Fibroblast of skin of left biceps (primary cell): ENCODE results near the gene TBL3.
"Not testable (repeated sequence)": the region's sequence is repeated elsewhere in the genome, so short reads cannot be mapped to it uniquely, and the experiment has no call there.

ENCODE experiments used
- DNase-seq, 2 experiments: peaks; one replicate each; pipeline ENCODE4 v3.0.0-alpha.2; 2013; ENCODE audit warnings: low read depth in 2 of 2

Gene TBL3

GRCh38 chr16:1971796-1972489 is at the start of gene TBL3:
Gene TBL3, plus strand, starts transcription at chr16:1972053. Its CDS starts 112 bp downstream, at chr16:1972165.
- DNase-seq = peak; percentile 84 to 85

GRCh38 chr16:1922357-1922756 is 49.5 kb upstream of the TBL3 start:
- DNase-seq = no peak

- peak in 1 of 2 experiments; percentile 5 for DNase-seq
These were observed 48.4 kb upstream of the TBL3 start for GRCh38 chr16:1923299-1924034.

GRCh38 chr16:1924095-1924494 is 47.8 kb upstream of the TBL3 start:
- DNase-seq = no peak

DNA sequence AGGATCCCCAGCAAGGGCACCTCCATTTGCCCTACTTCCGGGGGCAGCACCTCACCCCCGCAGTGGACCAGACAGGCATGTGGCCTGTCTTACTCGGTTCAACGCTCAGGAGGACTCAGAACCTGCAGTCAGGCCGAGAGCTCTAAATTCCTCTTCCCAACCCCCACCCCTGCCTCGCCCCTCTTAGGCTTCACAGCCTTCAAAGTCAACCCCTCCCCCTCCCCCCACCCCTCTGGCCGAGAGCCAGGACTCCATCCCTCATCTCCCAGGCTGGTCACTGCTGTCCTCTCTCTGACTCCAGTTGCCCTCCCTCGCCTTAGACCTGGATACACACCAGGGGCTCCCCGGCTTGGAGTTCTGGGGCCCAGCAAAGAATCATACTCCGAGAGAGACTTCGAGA is 45.6 kb upstream of the TBL3 start:
- no peak for DNase-seq

- DNase-seq = peak in 1 of 2 experiments; percentile 6
These were observed 42.7 kb upstream of the TBL3 start for GRCh38 chr16:1929105-1929504.

- DNase-seq = peak; percentile 51 to 53
These were observed 42.1 kb upstream of the TBL3 start for GRCh38 chr16:1929578-1930337.

DNA sequence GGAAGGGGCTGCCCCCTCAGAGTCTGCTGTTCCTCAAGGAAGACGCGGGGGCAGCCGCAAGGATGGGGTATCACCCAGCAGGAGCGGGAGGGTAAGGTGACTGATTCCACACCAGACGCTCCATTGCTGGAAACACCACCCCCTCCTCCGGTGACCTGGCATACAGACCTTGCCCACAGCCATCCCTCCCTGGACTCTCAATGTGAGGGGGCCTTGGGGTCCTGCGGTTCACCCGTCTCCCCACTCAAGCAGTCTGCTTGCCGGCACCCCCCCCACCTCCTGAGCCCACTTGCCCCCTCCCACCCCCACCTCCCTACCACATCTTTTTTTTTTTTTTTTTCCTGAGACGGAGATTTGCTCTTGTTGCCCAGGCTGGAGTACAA is 41.5 kb upstream of the TBL3 start:
- no peak for DNase-seq

DNA sequence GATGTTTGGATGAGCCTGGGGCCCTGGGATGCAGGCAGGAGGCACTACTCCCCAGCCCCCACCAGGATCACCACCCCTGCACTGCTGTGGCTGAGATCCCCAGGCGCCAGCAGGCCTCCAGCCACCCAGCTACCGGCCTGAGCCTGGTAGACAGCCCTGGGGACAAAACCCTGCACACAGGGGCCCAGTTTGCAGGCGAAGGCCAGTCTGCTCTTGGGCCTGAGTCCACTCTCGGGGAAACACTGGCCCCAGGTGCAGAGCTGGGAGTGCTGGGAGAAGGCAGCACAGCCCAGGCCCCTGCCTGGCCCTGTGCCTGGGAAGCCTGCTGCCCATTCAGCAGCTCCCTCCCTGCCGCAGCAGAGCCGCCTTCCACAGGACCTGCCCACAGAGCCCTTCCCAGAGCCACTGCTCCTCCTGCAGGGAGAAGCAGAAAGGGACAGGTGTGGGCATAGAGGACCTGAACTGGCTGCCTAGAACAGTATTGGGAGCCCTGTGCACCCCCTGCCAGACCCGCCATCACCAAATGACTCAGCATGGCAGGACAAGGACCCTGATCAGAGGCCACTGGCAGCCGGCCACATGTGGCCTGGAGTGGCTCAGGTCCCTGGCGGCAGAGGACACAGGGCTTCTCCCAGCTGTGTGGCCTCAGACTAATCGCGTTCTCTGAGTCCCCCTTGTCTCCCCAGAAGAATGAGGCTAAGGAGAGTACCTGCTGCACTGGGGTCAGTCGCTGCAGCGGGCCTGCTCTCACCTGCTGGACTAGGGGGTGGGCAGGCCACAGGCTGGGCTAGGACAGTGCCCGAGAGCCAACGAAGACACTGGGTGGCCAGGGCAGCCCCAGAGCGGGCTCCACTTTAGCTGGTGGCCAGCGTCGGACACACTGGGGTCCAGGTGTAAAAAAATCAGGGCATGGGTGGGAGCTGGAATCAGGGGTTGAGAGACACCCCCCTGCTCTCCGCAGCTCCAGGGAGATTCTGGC is 39.5 kb upstream of the TBL3 start:
- no peak for DNase-seq

DNA sequence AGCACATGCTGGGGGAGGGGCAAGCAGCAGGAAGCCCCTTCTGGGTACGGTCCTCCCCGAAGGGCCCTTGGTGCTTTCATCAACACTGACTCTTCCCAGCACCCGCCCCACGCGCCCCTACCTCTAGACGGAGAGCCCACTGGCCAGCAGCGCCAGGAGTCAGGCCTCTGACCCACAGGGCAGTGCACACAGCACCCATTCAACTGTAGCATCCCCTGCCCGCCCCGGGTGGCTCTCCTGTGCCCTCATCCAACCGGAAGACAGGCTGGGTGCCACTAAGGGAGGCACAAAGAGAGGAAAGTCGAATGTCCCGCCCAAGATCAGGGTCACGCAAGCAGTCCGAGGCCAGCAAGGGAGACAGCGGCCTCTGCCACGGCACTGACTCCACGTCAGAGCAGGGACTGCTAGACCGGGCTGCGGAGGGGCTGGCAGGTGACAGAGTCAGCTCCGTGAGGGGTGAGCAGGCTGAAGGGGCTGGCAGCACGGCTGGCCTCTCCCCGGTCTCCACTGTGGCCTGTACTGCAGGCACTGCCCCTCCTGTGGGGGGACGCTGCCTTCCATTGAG is 38.7 kb upstream of the TBL3 start:
- DNase-seq = no peak

GRCh38 chr16:1936945-1937479 is 34.8 kb upstream of the TBL3 start:
- DNase-seq = no peak

DNA sequence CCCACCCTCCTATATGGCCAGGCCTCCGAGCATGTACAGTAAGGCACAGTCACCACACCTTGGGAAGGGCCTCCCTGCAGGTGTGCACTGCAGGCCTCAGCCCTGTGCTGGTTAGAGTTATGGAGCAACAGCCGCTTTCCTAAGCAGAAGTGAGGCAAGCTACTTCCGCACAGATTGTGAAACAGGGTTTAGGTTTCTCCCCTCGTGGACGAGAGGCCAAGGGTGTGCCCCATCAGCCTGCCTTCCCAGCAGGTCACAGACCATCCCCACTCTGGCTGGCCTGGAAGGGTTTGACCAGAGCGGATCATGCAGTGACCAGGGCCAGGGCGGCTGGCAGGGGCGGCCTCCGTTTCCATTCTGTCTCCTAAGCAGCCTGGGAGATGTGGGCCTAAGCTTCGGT is 33.5 kb upstream of the TBL3 start:
- no peak for DNase-seq

- DNase-seq = no peak
These were observed 32.9 kb upstream of the TBL3 start for GRCh38 chr16:1938910-1939309.

GRCh38 chr16:1939833-1940232 is 32.0 kb upstream of the TBL3 start:
- DNase-seq = not testable (repeated sequence)

DNA sequence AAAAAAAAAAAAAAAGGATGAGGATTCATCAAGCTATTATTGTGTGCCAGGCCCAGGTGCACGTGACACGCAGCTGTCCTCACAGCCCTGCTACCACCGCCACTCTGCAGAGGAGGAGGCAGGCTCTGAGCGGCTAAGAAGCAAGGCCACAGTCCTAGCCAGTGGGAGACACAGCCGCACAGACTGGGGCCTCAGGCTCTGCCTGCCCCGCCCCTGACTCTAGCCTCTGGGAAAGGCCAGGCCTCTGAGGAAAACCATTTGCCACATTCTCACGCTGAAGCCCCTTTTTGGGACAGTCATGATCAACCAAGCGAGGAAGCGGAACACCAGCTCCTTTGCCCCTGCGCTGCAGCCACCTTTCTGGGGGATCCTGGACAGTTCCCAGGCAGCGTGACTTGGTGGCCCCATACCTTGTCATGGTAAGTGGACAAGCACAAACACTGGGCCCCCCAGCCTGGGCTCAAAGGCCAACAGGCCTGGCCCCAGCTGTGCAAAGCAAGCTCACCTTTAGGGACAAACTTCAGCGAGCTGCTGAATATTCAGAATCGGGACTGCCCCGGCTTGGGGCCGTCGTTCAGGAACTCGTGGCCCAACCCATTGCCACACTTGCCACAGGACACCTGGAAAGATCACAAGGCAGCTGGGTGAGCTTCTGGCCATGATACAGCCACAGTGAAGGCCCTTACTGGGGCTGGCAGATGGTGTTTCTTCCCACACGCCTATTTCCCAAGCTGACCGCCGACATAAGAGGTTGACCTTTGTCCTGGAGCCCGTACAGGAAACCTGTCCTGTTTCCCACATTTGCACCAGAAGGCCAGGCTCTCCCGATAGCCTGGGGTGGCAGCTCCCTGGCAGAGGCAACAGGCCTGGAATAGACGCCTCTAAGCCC is 31.3 kb upstream of the TBL3 start:
- DNase-seq = no peak

- no peak for DNase-seq
These were observed 30.4 kb upstream of the TBL3 start for GRCh38 chr16:1941162-1942046.

GRCh38 chr16:1942047-1942809 is 29.6 kb upstream of the TBL3 start:
- no peak for DNase-seq
